ENCODE measurements around the gene ZNF507.

Gene ZNF507

GRCh38 chr19:32355309-32355708 lies 9.9 kb downstream of the ZNF507 start:
- no peak for DNase-seq (ENCODE audit: low spot score)
- no peak for TF ChIP-seq CTCF (IDR thresholded peaks at IDR 0.05; ENCODE audit: extremely low read depth, insufficient read depth, missing control alignments)
- in situ Hi-C loops (cut with MboI; ENCODE audit: low pct_unique_long_range_greater_than_20kb, low sequenced_read_pairs, unreplicated experiment), result no loop called here

GRCh38 chr19:32357720-32358119 lies 12.3 kb downstream of the ZNF507 start:
- no peak for DNase-seq (ENCODE audit: low spot score)
- in situ Hi-C loops (cut with MboI; ENCODE audit: low pct_unique_long_range_greater_than_20kb, low sequenced_read_pairs, unreplicated experiment), result no loop called here
- TF ChIP-seq CTCF (IDR thresholded peaks at IDR 0.05; ENCODE audit: extremely low read depth, insufficient read depth, missing control alignments), result peak; percentile 25

GRCh38 chr19:32358321-32358720 lies 12.9 kb downstream of the ZNF507 start:
- in situ Hi-C loops (cut with MboI; ENCODE audit: low pct_unique_long_range_greater_than_20kb, low sequenced_read_pairs, unreplicated experiment), result no loop called here
- no peak for DNase-seq (ENCODE audit: low spot score)
- no peak for TF ChIP-seq CTCF (IDR thresholded peaks at IDR 0.05; ENCODE audit: extremely low read depth, insufficient read depth, missing control alignments)

GRCh38 chr19:32359581-32359980 lies 14.2 kb downstream of the ZNF507 start:
- in situ Hi-C loops (cut with MboI; ENCODE audit: low pct_unique_long_range_greater_than_20kb, low sequenced_read_pairs, unreplicated experiment), result no loop called here
- DNase-seq (ENCODE audit: low spot score), result no peak
- TF ChIP-seq CTCF (IDR thresholded peaks at IDR 0.05; ENCODE audit: extremely low read depth, insufficient read depth, missing control alignments), result no peak

GRCh38 chr19:32361574-32362317 lies 16.3 kb downstream of the ZNF507 start:
- in situ Hi-C loops (cut with MboI; ENCODE audit: low pct_unique_long_range_greater_than_20kb, low sequenced_read_pairs, unreplicated experiment), result no loop called here
- DNase-seq (ENCODE audit: low spot score), result no peak
- no peak for TF ChIP-seq CTCF (IDR thresholded peaks at IDR 0.05; ENCODE audit: extremely low read depth, insufficient read depth, missing control alignments)

- in situ Hi-C loops (cut with MboI; ENCODE audit: low pct_unique_long_range_greater_than_20kb, low sequenced_read_pairs, unreplicated experiment), result no loop called here
- TF ChIP-seq CTCF (IDR thresholded peaks at IDR 0.05; ENCODE audit: extremely low read depth, insufficient read depth, missing control alignments), result no peak
- DNase-seq (ENCODE audit: low spot score), result no peak
These were observed 16.9 kb downstream of the ZNF507 start for GRCh38 chr19:32362318-32362691.

Measured in GM13977 (cell line).